GM12865 (cell line): ENCODE data around the gene PCDH9.

Source experiments
- DNase-seq: peaks from one replicate; pipeline ENCODE4 v3.0.0; 2010; ENCODE audit warnings: low read depth
- H3K4me3 ChIP-seq: 2 replicates; pipeline ENCODE4 v1.5.1; 2011; ENCODE audit warnings: mild to moderate bottlenecking, low read depth, low read length, control low read depth
- TF ChIP-seq, protein P1 (sequence below): IDR thresholded peaks from 2 replicates; pipeline ENCODE4 v1.5.1; 2011; ENCODE audit warnings: low read length, control low read depth, low read depth, inconsistent platforms; ENCODE audit not compliant: insufficient read depth; ENCODE audit errors: missing control alignments

The PCDH9 gene

DNA sequence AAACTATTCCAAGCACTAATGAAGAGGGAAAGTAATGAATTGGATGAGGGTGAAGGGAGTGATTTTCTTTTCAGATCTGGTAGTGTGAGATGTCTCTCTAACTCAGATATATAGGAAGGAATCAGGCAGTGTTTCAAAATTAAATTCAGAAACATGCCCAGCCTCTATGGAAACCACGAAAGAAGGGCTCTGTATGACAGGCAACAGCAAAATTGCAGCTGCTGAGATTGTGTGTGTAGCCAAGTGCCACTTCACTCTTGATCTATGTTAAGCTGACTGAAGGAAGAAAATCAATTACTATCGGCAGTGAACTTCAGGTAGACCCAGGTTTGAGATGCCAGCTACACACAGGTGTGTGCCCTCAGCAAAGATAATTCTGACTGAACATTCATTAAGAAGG, 387.4 kb downstream of the PCDH9 start:
- no peak for DNase-seq
- TF ChIP-seq, protein P1, sequence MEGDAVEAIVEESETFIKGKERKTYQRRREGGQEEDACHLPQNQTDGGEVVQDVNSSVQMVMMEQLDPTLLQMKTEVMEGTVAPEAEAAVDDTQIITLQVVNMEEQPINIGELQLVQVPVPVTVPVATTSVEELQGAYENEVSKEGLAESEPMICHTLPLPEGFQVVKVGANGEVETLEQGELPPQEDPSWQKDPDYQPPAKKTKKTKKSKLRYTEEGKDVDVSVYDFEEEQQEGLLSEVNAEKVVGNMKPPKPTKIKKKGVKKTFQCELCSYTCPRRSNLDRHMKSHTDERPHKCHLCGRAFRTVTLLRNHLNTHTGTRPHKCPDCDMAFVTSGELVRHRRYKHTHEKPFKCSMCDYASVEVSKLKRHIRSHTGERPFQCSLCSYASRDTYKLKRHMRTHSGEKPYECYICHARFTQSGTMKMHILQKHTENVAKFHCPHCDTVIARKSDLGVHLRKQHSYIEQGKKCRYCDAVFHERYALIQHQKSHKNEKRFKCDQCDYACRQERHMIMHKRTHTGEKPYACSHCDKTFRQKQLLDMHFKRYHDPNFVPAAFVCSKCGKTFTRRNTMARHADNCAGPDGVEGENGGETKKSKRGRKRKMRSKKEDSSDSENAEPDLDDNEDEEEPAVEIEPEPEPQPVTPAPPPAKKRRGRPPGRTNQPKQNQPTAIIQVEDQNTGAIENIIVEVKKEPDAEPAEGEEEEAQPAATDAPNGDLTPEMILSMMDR: no peak
- H3K4me3 ChIP-seq: no peak overlapping the region

DNA sequence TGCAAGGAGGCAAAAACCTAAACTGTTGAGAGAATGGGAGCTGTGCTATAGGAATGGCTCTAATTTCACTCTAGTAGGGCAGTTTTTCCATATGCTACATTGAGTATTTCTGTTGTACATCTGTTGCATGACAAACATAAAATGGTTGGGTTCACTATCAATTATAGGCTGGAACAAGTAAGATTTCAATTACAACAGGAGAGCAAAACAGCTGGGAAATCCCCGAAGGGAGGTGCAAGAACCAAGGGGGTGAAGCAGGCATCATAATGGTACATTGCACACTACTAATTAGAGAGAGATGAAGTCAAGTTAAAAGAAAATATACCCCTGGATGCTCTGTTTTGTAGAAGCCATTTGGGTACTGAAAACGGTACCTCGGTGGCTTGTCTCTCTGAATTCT, 389.5 kb downstream of the PCDH9 start:
- no peak for DNase-seq
- no peak overlapping the region for H3K4me3 ChIP-seq
- TF ChIP-seq, protein P1: no peak

DNA sequence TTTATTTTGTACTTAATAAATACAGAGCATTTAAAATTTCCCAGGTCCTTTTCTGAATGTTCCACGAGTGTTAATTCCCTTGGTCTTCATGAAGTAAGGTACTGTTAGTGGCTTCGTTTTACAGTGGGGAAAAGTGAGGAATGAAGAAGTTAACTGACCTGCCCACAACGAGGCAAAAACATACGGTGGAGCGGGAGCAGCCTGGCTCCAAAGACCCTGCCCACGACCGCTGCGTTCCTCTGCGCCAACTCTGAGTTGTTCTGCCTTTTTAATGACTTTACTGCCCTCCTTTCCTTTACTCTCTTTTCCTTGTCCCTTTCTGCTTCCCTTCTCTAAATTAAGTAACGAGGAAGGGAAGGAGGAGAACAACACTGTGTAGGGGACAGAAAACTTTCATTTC, 392.9 kb downstream of the PCDH9 start:
- DNase-seq: no peak
- no peak overlapping the region for H3K4me3 ChIP-seq
- TF ChIP-seq, protein P1: no peak

DNA sequence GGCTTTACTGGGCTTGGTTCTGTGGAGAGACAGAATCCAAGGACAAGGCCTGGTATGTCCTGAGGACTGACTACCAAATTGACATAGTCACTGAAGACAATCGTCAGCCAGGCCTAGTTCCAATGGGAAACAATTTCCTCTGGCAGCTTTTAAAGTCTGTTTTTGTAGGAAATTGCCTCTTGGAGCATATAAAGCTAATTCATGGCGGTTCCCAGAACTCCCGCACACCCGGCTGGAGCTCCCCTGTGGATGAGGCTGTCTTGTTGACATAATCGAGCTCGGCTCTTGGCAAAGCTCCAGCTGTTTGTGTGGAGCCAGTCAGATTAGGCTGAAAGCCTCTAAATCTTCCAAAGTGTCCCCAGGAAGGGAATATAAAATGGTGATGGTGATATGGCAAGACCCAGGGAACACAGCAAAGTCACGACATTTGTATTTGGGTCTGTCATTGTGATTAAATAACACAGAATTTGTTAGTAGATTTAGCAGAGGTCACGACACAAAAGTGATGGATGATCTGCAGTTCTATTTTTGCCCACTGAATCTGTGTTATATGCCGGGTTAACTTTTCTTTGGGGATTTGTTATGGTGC, 395.0 kb downstream of the PCDH9 start:
- H3K4me3 ChIP-seq: no peak overlapping the region
- TF ChIP-seq, protein P1: no peak
- no peak for DNase-seq

DNA sequence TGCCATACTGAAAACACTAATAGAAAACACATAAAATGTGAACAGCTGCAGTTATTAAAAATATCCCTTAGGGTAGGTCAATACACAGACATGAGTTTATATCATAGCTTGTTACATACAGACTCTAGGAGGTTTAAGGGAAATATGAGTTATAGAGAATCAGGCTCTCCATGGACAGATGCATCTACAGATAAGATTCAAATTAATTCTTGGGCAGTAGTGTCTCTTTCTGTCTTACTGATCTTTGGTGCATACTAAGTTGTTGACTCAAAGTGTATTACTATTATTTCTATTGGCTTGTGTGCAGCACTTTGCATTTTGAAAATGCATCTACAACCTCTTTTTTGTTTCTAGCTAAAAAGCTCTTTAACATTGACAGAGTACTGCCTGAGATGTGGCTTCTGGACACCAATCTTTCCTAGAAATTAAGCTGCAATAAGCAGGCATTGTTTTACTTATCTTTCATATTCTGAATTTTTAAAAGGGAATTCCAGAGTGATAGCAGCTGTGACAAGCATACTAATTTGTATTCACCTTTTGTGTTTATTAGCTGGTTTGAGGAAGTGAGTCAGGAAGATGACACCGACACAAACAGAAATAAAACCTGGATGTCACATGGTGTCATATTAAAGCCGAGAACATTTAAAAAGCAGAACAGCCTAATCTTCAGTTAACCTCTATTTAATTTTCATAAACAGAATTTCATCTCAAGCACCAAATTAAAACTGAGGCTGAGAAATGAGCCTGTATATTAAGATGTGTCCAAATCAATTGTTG, 399.0 kb downstream of the PCDH9 start:
- DNase-seq: no peak
- H3K4me3 ChIP-seq: no peak overlapping the region

DNA sequence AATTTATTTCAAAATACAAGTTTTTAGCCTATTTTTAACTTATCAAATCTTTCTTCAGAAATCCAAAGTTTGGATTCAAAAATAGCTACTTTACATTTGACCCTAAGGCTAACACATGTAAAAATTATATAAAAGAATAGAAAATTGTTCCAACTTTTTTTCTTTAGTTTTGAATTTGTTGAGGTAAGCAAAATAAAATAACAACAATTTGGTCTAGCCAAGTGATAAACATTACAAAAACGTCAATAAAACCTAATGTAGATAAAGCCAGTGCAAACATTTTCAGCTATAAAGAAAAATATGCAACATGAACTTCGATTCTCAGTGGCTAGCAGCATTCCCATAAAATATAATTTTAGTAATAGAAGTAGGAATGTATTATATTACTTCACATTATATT, 400.3 kb downstream of the PCDH9 start:
- no peak for DNase-seq
- TF ChIP-seq, protein P1: no peak
- H3K4me3 ChIP-seq: no peak overlapping the region

More for the DNA sequence above, 399.0 kb downstream of the PCDH9 start:
- TF ChIP-seq, protein P1: no peak
